Measurements from ENCODE around the gene RER1. TPM values are rescaled to one million over a fixed set of nuclear protein-coding genes. Genes with fewer than 3 reads are reported as not detected.

The RER1 gene
- total RNA-seq, 3 donors from 2014 or later (not counting 1 experiment from before 2014, with no cell fraction given) = 89.2 to 98.9 (median 91.9) TPM

GRCh38 chr1:2377751-2378440 lies 13.7 kb upstream of the RER1 start:
- H3K4me3 ChIP-seq (ENCODE audit: low read length) = no peak overlapping the region
- no peaks in the 10 kb centered on the region for H3K36me3 Mint-ChIP-seq
- ATAC-seq (no peak), DNase-seq (no peak)
- TF ChIP-seq CTCF (IDR thresholded peaks at IDR 0.05) = no peak
- no peaks in the 10 kb centered on the region for H3K36me3 ChIP-seq (ENCODE audit: control insufficient read depth, insufficient read depth, low read length)
- H3K4me1 Mint-ChIP-seq = no peaks in the 10 kb centered on the region
- no peak overlapping the region for H3K27ac Mint-ChIP-seq
- no peaks in the 10 kb centered on the region for H3K27me3 Mint-ChIP-seq (ENCODE audit: low read depth in 2 of 2)
- intact Hi-C loops (cut with micrococcal nuclease) = no loop called here
- H3K27ac ChIP-seq (ENCODE audit: low read length) = no peak overlapping the region
- H3K27me3 ChIP-seq (ENCODE audit: control insufficient read depth, insufficient read depth, low read length) = no peaks in the 10 kb centered on the region
- no peak overlapping the region for H3K4me3 Mint-ChIP-seq
- no peaks in the 10 kb centered on the region for H3K9me3 ChIP-seq (ENCODE audit: control insufficient read depth, insufficient read depth, low read length)
- H3K4me1 ChIP-seq (ENCODE audit: control insufficient read depth, insufficient read depth, low read length) = peaks cover 22% of the 10 kb centered on the region
- WGBS (ENCODE audit: insufficient coverage) = 93% methylated on average over 16 of the region's 16 CpGs
- no peaks in the 10 kb centered on the region for H3K9me3 Mint-ChIP-seq

GRCh38 chr1:2378441-2378851 lies 13.2 kb upstream of the RER1 start:
- Mint-ChIP-seq H3K36me3 (no peaks in the 10 kb centered on the region), H3K4me3 (no peak overlapping the region), H3K27me3 (ENCODE audit: low read depth in 2 of 2) (no peaks in the 10 kb centered on the region), H3K9me3 (no peaks in the 10 kb centered on the region), H3K4me1 (no peaks in the 10 kb centered on the region), H3K27ac (no peak overlapping the region)
- DNase-seq (no peak), ATAC-seq (no peak)
- no peak for TF ChIP-seq CTCF (IDR thresholded peaks at IDR 0.05)
- Histone ChIP-seq H3K27me3 (ENCODE audit: control insufficient read depth, insufficient read depth, low read length) (no peaks in the 10 kb centered on the region), H3K27ac (ENCODE audit: low read length) (no peak overlapping the region), H3K36me3 (ENCODE audit: control insufficient read depth, insufficient read depth, low read length) (no peaks in the 10 kb centered on the region), H3K4me3 (ENCODE audit: low read length) (no peak overlapping the region), H3K4me1 (ENCODE audit: control insufficient read depth, insufficient read depth, low read length) (peaks cover 22% of the 10 kb centered on the region), H3K9me3 (ENCODE audit: control insufficient read depth, insufficient read depth, low read length) (no peaks in the 10 kb centered on the region)
- 94% methylated on average over 24 of the region's 24 CpGs for WGBS (ENCODE audit: insufficient coverage)
- intact Hi-C loops (cut with micrococcal nuclease) = no loop called here

DNA sequence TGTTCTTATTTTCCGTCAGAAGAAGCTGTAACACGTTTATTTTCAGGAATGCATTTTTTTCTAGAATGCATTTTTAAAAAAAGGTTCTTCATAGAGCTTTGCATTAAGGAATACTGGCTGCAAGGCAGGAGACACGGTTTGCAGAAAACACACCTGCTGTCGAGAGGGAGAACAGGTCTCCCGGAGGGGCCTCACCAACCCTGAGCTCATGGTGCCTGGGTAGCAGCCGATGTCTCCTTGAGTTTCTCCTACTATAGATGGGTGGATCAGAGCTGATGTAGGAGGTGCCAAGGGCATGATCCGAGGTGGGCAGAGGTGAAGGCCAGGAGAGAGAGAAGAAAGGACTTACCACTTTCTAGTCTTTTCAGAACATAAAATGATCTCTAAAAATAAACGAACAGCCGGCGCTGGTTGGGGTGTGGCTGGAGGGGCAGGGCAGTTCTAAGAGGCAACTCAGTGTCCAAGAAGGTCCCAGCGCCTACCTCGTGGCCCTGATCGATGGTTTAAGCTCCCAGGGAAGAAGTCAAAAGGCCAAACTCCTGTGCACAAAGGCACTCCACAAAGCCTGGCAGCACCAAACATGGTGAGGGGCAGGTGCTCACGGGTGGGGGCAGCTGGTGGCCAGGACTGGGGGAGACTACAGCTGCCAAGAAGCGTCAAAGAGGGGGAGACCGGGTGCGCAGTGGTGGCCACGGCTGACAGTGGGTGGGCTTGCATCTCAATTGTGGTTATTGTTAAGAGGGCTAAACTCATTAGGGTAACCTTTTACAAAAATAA lies 12.5 kb upstream of the RER1 start:
- no peaks in the 10 kb centered on the region for H3K36me3 Mint-ChIP-seq
- no peak overlapping the region for H3K27ac ChIP-seq (ENCODE audit: low read length)
- no peaks in the 10 kb centered on the region for H3K27me3 ChIP-seq (ENCODE audit: control insufficient read depth, insufficient read depth, low read length)
- H3K4me3 Mint-ChIP-seq = no peak overlapping the region
- intact Hi-C loops (cut with micrococcal nuclease) = no loop called here
- H3K9me3 ChIP-seq (ENCODE audit: control insufficient read depth, insufficient read depth, low read length) = no peaks in the 10 kb centered on the region
- TF ChIP-seq CTCF (IDR thresholded peaks at IDR 0.05) = no peak
- H3K9me3 Mint-ChIP-seq = no peaks in the 10 kb centered on the region
- WGBS (ENCODE audit: insufficient coverage) = 91% methylated on average over 17 of the region's 18 CpGs
- no peak for ATAC-seq
- DNase-seq = no peak
- H3K36me3 ChIP-seq (ENCODE audit: control insufficient read depth, insufficient read depth, low read length) = no peaks in the 10 kb centered on the region
- no peaks in the 10 kb centered on the region for H3K4me1 Mint-ChIP-seq
- peaks cover 22% of the 10 kb centered on the region for H3K4me1 ChIP-seq (ENCODE audit: control insufficient read depth, insufficient read depth, low read length)
- no peak overlapping the region for H3K4me3 ChIP-seq (ENCODE audit: low read length)
- no peaks in the 10 kb centered on the region for H3K27me3 Mint-ChIP-seq (ENCODE audit: low read depth in 2 of 2)
- no peak overlapping the region for H3K27ac Mint-ChIP-seq
